Measurements from ENCODE around the gene NRAP. TPM values are rescaled to one million over a fixed set of nuclear protein-coding genes. Genes with fewer than 3 reads are reported as not detected.

The NRAP gene
- total and polyA plus RNA-seq, 10 of the 15 experiments (the other 5 are each of a cell fraction or from before 2014, with no cell fraction given), result not detected

DNA sequence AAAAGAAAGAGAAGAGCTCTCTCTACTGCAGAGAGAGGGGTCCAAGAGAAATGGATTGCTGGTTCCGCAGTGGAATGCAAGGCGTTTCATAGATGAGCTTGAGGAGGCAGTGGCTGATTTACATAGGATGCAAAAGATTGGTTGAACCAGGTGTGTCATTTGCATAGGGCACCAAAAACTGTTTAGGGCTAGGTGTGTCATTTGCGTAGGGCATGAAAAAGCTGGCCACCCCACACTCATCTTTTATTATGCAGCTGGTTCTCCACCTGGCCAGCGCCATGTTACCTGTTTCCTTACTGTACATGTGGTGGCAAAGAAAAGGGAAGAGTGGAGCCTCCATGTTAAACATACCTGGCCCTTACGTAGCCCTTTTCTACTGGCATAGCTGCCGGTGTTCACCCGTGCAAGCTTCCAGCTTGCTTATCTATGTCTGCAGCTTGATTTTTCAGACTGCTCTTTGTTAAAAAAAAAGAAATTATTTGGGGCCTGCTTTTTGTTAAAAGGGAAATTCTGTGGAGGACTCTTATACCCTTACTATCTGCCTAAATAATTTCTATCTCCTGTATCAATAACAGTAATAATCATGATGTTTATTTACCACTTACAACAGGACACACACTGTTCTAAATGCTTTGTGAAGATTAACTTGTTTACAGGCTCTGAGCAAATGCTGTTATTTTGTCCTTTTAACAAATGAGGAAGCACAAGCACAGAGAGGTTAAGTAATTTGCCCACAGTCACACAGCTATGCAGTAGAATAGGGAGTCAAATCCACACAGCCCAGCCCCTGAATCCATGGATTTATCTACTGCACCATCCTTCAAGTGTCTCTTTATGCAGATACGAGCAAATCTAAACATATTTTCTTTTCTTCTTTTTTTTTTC, 49.2 kb upstream of the NRAP start:
- intact Hi-C loops (cut with micrococcal nuclease; ENCODE audit: unreplicated experiment), result no loop called here
- Histone ChIP-seq H3K27me3 (replicated peaks in 1 of 2; ENCODE audit: control insufficient read depth in 2 of 2, insufficient read depth in 2 of 2, low read length in 1 of 2) (no peaks in the 10 kb centered on the region), H3K79me2 (ENCODE audit: control insufficient read depth, insufficient read depth, low read length) (no peaks in the 10 kb centered on the region), H3K9ac (ENCODE audit: control insufficient read depth, insufficient read depth, low read length) (no peak overlapping the region), H4K20me1 (ENCODE audit: control insufficient read depth, insufficient read depth) (no peaks in the 10 kb centered on the region), H3K36me3 (ENCODE audit: control insufficient read depth in 2 of 2, insufficient read depth in 2 of 2, low read length in 1 of 2) (peaks cover 5 to 8% of the 10 kb centered on the region in 2 experiments; a peak in 3 of 4 replicates), H3K4me3 (no peak overlapping the region), H3K9me3 (replicated peaks; ENCODE audit: control insufficient read depth, insufficient read depth, low read length) (no peaks in the 10 kb centered on the region), H3K4me2 (ENCODE audit: control insufficient read depth, insufficient read depth) (no peak overlapping the region), H3K4me1 (ENCODE audit: control insufficient read depth, insufficient read depth, low read length) (peaks cover 7% of the 10 kb centered on the region), H2AFZ (ENCODE audit: control insufficient read depth, low read depth, low read length) (no peak overlapping the region), H3K27ac (ENCODE audit: control insufficient read depth, insufficient read depth) (no peak overlapping the region)
- SMC1A ChIA-PET (ENCODE audit: uncharacterized antibody, unreplicated experiment), result interaction anchor here (0.6 to 1.0 kb wide), 3 partner anchors 54 to 596 kb away, joined by 3 read pairs; no protein-coding TSS in a partner anchor
- FAIRE-seq (no peak), ATAC-seq (no peak), DNase-seq (ENCODE audit: low read depth, low spot score) (no peak)
- RAD21 ChIA-PET (ENCODE audit: unreplicated experiment), result interaction anchor here (1.2 kb wide), 1 partner anchor 390 kb away, joined by 4 read pairs; no protein-coding TSS in a partner anchor
- 86% methylated on average over 8 of the region's 8 CpGs for WGBS (ENCODE audit: insufficient coverage, insufficient replicate concordance, low lambda C conversion rate, missing lambda C conversion rate)
- in situ Hi-C loops (cut with MboI), result no loop called here
- POLR2A ChIA-PET, result interaction anchor here (0.8 kb wide), 1 partner anchor 63 kb away, joined by 3 read pairs; no protein-coding TSS in a partner anchor
- BruUV-seq (replicated peaks), result no TSS peak
- CTCF ChIA-PET, result interaction anchor here (0.6 to 2.4 kb wide), 5 partner anchors 8 to 1048 kb away, joined by 3 to 9 read pairs (median 3); no protein-coding TSS in a partner anchor
- TF ChIP-seq BACH1 (IDR thresholded peaks at IDR 0.05; ENCODE audit: borderline replicate concordance) (no peak), BCL11A (IDR thresholded peaks at IDR 0.05; ENCODE audit: low read depth, low read length) (no peak), POLR2AphosphoS2 (IDR thresholded peaks at IDR 0.05; ENCODE audit: low read depth, low read length) (no peak), HCFC1 (IDR thresholded peaks at IDR 0.05; ENCODE audit: low read length) (no peak), RUNX3 (IDR thresholded peaks at IDR 0.05; ENCODE audit: low read length) (no peak), CBX5 (IDR thresholded peaks at IDR 0.05; ENCODE audit: low read depth) (no peak), HDAC2 (IDR thresholded peaks at IDR 0.05) (no peak), ESRRA (IDR thresholded peaks at IDR 0.05; ENCODE audit: low read length) (no peak), SP1 (IDR thresholded peaks at IDR 0.05; ENCODE audit: low read depth, low read length) (no peak), NR2F1 (conservative IDR thresholded peaks at IDR 0.05) (no peak), RBBP5 (conservative IDR thresholded peaks at IDR 0.05) (no peak), RELA (IDR thresholded peaks at IDR 0.05; ENCODE audit: borderline replicate concordance, partially characterized antibody) (no peak)
- TF ChIP-seq, protein P1, sequence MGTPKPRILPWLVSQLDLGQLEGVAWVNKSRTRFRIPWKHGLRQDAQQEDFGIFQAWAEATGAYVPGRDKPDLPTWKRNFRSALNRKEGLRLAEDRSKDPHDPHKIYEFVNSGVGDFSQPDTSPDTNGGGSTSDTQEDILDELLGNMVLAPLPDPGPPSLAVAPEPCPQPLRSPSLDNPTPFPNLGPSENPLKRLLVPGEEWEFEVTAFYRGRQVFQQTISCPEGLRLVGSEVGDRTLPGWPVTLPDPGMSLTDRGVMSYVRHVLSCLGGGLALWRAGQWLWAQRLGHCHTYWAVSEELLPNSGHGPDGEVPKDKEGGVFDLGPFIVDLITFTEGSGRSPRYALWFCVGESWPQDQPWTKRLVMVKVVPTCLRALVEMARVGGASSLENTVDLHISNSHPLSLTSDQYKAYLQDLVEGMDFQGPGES (IDR thresholded peaks at IDR 0.05), result no peak
- TF ChIP-seq, protein P2, sequence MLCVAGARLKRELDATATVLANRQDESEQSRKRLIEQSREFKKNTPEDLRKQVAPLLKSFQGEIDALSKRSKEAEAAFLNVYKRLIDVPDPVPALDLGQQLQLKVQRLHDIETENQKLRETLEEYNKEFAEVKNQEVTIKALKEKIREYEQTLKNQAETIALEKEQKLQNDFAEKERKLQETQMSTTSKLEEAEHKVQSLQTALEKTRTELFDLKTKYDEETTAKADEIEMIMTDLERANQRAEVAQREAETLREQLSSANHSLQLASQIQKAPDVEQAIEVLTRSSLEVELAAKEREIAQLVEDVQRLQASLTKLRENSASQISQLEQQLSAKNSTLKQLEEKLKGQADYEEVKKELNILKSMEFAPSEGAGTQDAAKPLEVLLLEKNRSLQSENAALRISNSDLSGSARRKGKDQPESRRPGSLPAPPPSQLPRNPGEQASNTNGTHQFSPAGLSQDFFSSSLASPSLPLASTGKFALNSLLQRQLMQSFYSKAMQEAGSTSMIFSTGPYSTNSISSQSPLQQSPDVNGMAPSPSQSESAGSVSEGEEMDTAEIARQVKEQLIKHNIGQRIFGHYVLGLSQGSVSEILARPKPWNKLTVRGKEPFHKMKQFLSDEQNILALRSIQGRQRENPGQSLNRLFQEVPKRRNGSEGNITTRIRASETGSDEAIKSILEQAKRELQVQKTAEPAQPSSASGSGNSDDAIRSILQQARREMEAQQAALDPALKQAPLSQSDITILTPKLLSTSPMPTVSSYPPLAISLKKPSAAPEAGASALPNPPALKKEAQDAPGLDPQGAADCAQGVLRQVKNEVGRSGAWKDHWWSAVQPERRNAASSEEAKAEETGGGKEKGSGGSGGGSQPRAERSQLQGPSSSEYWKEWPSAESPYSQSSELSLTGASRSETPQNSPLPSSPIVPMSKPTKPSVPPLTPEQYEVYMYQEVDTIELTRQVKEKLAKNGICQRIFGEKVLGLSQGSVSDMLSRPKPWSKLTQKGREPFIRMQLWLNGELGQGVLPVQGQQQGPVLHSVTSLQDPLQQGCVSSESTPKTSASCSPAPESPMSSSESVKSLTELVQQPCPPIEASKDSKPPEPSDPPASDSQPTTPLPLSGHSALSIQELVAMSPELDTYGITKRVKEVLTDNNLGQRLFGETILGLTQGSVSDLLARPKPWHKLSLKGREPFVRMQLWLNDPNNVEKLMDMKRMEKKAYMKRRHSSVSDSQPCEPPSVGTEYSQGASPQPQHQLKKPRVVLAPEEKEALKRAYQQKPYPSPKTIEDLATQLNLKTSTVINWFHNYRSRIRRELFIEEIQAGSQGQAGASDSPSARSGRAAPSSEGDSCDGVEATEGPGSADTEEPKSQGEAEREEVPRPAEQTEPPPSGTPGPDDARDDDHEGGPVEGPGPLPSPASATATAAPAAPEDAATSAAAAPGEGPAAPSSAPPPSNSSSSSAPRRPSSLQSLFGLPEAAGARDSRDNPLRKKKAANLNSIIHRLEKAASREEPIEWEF (IDR thresholded peaks at IDR 0.05; ENCODE audit: insufficient replicate concordance, low read depth, low read length), result no peak
- TF ChIP-seq, protein P3, sequence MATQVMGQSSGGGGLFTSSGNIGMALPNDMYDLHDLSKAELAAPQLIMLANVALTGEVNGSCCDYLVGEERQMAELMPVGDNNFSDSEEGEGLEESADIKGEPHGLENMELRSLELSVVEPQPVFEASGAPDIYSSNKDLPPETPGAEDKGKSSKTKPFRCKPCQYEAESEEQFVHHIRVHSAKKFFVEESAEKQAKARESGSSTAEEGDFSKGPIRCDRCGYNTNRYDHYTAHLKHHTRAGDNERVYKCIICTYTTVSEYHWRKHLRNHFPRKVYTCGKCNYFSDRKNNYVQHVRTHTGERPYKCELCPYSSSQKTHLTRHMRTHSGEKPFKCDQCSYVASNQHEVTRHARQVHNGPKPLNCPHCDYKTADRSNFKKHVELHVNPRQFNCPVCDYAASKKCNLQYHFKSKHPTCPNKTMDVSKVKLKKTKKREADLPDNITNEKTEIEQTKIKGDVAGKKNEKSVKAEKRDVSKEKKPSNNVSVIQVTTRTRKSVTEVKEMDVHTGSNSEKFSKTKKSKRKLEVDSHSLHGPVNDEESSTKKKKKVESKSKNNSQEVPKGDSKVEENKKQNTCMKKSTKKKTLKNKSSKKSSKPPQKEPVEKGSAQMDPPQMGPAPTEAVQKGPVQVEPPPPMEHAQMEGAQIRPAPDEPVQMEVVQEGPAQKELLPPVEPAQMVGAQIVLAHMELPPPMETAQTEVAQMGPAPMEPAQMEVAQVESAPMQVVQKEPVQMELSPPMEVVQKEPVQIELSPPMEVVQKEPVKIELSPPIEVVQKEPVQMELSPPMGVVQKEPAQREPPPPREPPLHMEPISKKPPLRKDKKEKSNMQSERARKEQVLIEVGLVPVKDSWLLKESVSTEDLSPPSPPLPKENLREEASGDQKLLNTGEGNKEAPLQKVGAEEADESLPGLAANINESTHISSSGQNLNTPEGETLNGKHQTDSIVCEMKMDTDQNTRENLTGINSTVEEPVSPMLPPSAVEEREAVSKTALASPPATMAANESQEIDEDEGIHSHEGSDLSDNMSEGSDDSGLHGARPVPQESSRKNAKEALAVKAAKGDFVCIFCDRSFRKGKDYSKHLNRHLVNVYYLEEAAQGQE (IDR thresholded peaks at IDR 0.05; ENCODE audit: low read depth, low read length), result no peak

Measured in GM12878 (cell line).